Measurements from ENCODE around the gene CAMTA1. TPM values are rescaled to one million over a fixed set of nuclear protein-coding genes. Genes with fewer than 3 reads are reported as not detected.
A peak's percentile ranks its signal among the peaks of the same experiment; 100 is the strongest.
"Not testable (repeated sequence)": the region's sequence is repeated elsewhere in the genome, so short reads cannot be mapped to it uniquely, and the experiment has no call there.

CAMTA1 gene
- total RNA-seq, 1 donor from 2014 or later: 30.6 TPM

DNA sequence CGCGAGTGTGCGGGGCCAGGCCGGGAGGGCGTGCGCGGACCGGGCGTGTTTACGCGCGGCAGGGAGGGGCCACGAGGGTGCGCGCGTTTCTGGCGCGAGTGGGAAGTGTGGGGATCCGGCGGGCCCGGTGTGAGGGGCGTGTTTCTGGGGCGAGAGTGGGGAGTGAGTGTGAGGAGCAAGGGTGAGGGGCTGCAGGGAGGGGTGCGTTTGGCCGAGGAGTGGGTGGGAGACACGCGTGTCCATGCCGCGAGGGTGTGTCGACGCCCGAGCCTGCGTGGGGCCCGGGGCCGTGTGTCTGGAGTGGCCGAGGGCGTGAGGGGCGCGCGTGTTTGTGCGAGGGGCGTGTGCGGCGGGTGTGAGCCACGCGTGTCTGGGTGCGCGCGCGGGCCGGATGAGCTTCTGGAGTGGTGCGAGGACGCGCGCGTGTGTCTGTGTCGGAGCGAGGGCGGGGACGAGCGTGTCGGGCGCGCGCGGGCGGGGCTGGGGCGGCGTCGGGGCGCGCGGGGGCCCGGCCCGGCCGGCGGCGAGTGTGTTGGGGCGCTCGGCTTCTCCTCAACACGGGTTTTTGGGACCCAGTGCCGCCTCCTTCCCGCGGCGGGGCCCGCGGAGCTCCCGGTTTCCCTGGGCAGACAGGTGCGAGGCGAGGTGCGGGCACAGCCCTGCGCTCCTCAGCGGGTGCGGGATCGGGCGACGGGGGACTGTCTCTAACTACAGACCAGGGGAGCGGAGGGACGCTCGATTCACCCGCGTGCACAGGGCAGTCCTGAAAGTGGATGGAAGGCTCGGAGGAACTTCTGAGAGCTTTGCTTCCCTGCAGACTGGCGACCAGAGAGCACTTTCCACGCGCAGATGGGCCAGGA is 920.0 kb downstream of the CAMTA1 start:
- DNase-seq: no peak

DNA sequence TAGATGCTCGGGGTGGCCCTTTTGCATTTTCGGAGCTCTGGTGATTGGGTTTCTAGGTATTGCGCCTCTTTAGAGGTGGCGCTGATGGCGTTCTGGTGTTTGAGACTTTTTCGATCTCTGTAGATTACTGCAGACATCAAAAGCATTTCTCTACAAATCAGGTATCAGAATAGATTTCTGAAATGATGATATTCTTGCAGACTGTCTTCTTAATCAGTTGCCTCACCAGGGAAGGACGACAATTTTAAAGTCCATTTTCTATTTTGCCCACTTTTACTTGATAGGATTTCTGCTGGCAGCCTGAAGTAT is 920.6 kb downstream of the CAMTA1 start:
- DNase-seq: no peak

- DNase-seq: no peak
These were observed 922.3 kb downstream of the CAMTA1 start for GRCh38 chr1:7707527-7707926.

DNA sequence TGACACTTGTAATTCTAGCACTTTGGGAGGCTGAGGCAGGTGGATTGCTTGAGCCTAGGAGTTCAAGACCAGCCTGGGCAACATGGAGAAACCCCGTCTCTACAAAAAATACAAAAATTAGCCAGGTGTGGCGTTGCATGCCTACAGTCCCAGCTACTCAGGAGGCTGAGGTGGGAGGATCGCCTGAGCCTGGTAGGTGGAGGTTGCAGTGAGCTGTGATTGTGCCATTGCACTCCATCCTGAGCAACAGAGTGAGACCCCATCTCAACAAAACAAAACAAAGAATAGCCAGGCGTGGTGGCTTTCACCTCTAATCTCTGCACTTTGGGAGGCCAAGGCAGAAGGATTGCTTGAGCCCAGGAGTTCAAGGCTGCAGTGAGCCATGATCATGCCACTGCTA is 922.8 kb downstream of the CAMTA1 start:
- not testable (repeated sequence) for DNase-seq

GRCh38 chr1:7710859-7711258 is 925.6 kb downstream of the CAMTA1 start:
- no peak for DNase-seq

GRCh38 chr1:7712731-7713323 is 927.6 kb downstream of the CAMTA1 start:
- no peak for DNase-seq

DNA sequence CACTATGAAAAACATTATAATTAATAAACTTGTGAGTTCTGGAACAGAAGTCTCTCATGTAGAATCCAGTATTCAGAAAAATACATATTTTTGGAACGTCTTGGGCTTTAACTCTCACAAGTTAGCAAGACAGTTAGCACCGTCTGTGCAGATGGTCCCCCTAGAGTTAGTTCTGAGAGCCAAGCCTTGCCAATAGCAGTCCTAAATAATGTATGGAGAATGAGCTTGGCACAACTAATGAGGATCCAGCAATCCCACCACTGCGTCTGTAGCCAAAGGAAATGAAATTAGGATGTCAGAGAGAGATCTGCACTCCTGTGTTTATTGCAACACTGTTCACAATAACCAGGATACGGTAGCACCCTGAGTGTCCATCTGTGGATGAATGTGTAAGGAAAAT is 931.3 kb downstream of the CAMTA1 start:
- DNase-seq: no peak

GRCh38 chr1:7717748-7718368 is 932.6 kb downstream of the CAMTA1 start:
- no peak for DNase-seq

GRCh38 chr1:7719468-7720094 is 934.3 kb downstream of the CAMTA1 start:
- no peak for DNase-seq

DNA sequence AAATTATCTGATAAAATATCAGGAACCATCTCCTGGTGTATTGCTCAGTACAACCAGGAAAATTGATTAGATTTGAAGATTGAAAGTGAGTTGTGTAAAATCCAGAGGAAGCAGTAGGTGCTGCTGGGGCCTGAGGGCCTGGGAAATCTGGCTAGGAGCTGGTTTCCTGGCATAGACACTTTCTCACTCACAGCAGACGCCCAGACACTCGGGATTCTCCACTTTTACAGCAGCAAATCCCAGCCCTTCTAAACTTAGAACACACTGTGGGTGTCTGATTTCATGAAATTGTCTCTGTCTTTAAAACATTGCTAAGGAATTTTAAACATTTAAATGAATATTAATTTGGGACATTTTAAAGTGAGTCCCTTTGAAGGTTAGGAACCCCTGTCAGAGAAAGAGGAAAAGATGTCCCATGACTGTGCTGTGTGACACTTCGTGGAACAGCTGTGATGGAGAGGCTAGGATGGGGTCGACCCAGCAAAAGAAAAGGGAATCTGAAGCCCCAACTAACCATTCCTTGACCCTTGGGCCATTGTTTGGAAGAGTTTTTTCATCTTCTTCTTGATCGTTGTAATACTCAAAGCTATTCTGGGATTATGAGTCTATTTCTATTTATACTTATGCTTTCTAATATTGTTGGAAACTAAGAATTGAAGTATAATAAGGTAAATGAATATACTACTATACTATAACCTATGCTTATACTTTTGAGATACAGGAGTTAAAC is 936.9 kb downstream of the CAMTA1 start:
- DNase-seq: no peak

GRCh38 chr1:7722670-7723012 is 937.4 kb downstream of the CAMTA1 start:
- no peak for DNase-seq

GRCh38 chr1:7726623-7727022 is 941.4 kb downstream of the CAMTA1 start:
- peak; percentile 6 for DNase-seq

- no peak for DNase-seq
These were observed 942.7 kb downstream of the CAMTA1 start for GRCh38 chr1:7727809-7728471.

DNA sequence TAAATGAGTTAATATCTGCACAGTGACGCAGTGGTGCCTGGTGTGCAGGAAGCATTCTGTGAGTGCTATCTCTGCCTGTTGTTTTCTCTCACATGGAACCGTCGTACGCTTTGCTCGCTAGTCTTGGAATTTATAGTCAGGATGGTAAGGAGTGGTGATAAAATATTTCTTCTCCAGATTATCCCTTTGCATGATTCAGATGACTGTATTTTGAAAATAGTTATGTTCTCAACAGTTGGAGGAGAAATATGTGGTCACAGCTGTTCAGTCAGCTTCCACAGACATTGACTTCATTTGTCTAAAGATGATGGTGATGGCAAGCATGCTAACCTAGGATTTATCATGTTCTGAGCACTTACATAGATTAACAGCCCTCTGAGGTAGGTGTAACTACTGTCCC is 944.5 kb downstream of the CAMTA1 start:
- no peak for DNase-seq

- no peak for DNase-seq
These were observed 947.1 kb downstream of the CAMTA1 start for GRCh38 chr1:7732331-7732730.

- DNase-seq: no peak
These were observed 948.0 kb downstream of the CAMTA1 start for GRCh38 chr1:7733276-7733675.

- DNase-seq: no peak
These were observed 952.8 kb downstream of the CAMTA1 start for GRCh38 chr1:7738044-7738443.

GRCh38 chr1:7743346-7743745 is 958.1 kb downstream of the CAMTA1 start:
- DNase-seq: peak; percentile 43

GRCh38 chr1:7744882-7745281 is 959.6 kb downstream of the CAMTA1 start:
- no peak for DNase-seq

GRCh38 chr1:7745783-7746182 is 960.5 kb downstream of the CAMTA1 start:
- DNase-seq: no peak

DNA sequence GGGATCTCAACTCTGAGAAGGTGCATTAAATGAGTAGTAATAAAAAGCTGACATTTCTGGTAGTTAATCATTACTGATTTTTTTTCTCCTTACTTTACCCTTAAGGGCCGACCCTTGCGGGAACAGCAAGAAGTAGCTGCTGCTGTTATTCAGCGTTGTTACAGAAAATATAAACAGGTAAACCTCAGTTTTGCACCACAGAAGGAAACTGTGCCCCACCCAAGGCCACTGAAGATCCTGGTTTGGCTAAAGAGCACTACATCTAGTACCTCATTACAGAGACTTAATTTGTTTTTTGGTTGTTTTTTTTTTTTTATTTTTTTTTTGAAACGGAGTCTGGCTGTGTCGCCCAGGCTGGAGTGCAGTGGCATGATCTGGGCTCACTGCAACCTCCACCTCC is 962.4 kb downstream of the CAMTA1 start:
- DNase-seq: no peak

- no peak for DNase-seq
These were observed 963.9 kb downstream of the CAMTA1 start for GRCh38 chr1:7749126-7749525.

Measured in skin of body (tissue), 2 donors.